Measurements from ENCODE around the gene SLC4A1AP. TPM values are rescaled to one million over a fixed set of nuclear protein-coding genes. Genes with fewer than 3 reads are reported as not detected.

Gene SLC4A1AP, protein sequence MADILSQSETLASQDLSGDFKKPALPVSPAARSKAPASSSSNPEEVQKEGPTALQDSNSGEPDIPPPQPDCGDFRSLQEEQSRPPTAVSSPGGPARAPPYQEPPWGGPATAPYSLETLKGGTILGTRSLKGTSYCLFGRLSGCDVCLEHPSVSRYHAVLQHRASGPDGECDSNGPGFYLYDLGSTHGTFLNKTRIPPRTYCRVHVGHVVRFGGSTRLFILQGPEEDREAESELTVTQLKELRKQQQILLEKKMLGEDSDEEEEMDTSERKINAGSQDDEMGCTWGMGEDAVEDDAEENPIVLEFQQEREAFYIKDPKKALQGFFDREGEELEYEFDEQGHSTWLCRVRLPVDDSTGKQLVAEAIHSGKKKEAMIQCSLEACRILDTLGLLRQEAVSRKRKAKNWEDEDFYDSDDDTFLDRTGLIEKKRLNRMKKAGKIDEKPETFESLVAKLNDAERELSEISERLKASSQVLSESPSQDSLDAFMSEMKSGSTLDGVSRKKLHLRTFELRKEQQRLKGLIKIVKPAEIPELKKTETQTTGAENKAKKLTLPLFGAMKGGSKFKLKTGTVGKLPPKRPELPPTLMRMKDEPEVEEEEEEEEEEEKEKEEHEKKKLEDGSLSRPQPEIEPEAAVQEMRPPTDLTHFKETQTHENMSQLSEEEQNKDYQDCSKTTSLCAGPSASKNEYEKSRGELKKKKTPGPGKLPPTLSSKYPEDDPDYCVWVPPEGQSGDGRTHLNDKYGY
- 23.1 and 24.9 TPM in 2 replicates for total RNA-seq

DNA sequence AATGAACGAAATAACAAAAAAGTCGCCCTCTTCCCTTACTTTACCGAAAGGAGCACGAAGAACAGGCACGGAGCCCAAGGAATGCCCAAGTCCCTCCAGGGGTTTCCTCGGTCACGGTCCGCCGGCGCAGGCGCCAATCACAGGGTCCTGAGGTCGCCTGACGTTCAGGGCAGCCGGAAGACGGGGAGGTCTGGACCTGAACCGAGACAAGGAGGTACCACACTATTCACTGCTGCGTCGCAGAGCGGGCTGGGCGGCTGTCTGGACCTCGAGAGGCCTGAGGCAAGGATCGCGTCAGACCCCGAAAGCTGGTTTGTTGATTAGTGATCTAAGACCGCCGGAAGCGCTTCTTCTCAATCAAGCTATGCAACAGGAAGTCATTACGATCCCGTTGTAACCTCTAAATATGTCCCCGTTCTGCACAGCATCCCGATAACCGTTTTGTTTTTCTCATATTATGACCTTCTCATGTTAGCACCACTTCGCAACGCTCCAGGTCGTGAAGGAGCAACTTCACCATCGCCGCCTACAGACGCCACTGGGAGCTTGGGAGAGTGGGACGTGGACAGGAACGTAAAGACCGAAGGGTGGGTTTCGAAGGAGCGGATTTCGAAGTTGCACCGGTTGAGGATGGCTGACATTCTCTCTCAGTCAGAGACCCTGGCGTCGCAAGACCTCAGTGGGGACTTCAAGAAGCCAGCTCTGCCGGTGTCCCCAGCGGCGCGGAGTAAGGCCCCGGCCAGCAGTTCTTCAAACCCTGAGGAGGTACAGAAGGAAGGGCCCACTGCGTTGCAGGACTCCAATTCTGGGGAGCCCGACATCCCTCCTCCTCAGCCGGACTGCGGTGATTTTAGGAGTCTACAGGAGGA, at the start of gene SLC4A1AP, which contains the start of gene SUPT7L:
TSS of gene SLC4A1AP (plus strand) at position 605 of the 869 bp plus-strand sequence. CDS start at position 631, 26 bp downstream.
TSS of gene SUPT7L (minus strand) at position 330 of the 869 bp plus-strand sequence. CDS start 1,422 bp downstream, outside the sequence.

GRCh38 chr2:27628767-27629709, 34.7 kb upstream of the SLC4A1AP start, which contains the start of the genes CCDC121 and GPN1:
TSS of gene CCDC121 (minus strand) at chr2:27629012. CDS start at chr2:27627799, 1,213 bp downstream.
TSS of gene GPN1 (plus strand) at chr2:27629050. CDS start at chr2:27629059, 9 bp downstream.

Other genes starting within 250 kb of the SLC4A1AP start
- 99.9 and 108 TPM in 2 replicates for gene NRBP1, start 235.3 kb upstream of the SLC4A1AP start, total RNA-seq
- gene KRTCAP3, start 221.5 kb upstream of the SLC4A1AP start, total RNA-seq: 0.39 TPM in 1 of 2 replicates, not detected in the other
- 38.3 and 43.3 TPM in 2 replicates for gene IFT172, start 174.1 kb upstream of the SLC4A1AP start, total RNA-seq
- gene FNDC4, start 168.7 kb upstream of the SLC4A1AP start, total RNA-seq: 39.9 and 52.9 TPM in 2 replicates
- 7.4 and 8.5 TPM in 2 replicates for gene GCKR, start 167.1 kb upstream of the SLC4A1AP start, total RNA-seq
- gene ZNF512, start 80.8 kb upstream of the SLC4A1AP start, total RNA-seq: 16.3 and 21.9 TPM in 2 replicates
- 1.8 TPM in 2 replicates for gene CCDC121, start 34.9 kb upstream of the SLC4A1AP start, total RNA-seq
- gene GPN1, start 34.8 kb upstream of the SLC4A1AP start, total RNA-seq: 34.2 and 37.4 TPM in 2 replicates
- 18.9 and 19.4 TPM in 2 replicates for gene SUPT7L, start 275 bp upstream of the SLC4A1AP start, total RNA-seq
- 53.1 and 67.6 TPM in 2 replicates for gene MRPL33, start 107.8 kb downstream of the SLC4A1AP start, total RNA-seq
- 0.59 and 1.2 TPM in 2 replicates for gene RBKS, start 226.5 kb downstream of the SLC4A1AP start, total RNA-seq
- 24.7 and 25.1 TPM in 2 replicates for gene BABAM2, start 226.8 kb downstream of the SLC4A1AP start, total RNA-seq

Data from smooth muscle cell of the pulmonary artery (primary cell).